Measurements from ENCODE around the gene CDC42SE2. TPM values are rescaled to one million over a fixed set of nuclear protein-coding genes. Genes with fewer than 3 reads are reported as not detected.

CDC42SE2 gene
- total RNA-seq, 6 experiments from 2014 or later = 10.3 to 19.8 (median 15.0) TPM

GRCh38 chr5:131431794-131432193 is 167.9 kb downstream of the CDC42SE2 start:
- H3K27me3 ChIP-seq = no peaks in the 10 kb centered on the region
- H3K9me3 ChIP-seq = no peaks in the 10 kb centered on the region
- H3K27ac ChIP-seq = no peak overlapping the region
- H3K4me3 ChIP-seq = no peak overlapping the region
- ATAC-seq (no peak), DNase-seq (no peak)
- intact Hi-C loops (cut with DNase I) = no loop called here
- TF ChIP-seq POLR2A (IDR thresholded peaks at IDR 0.05) = no peak
- no peak for TF ChIP-seq CTCF (IDR thresholded peaks at IDR 0.05)
- no peaks in the 10 kb centered on the region for H3K4me1 ChIP-seq
- 76% methylated on average over 2 of the region's 2 CpGs for WGBS (ENCODE audit: insufficient coverage, low coverage, low lambda C conversion rate, missing lambda C conversion rate)
- peaks cover 0 to 48% (median 10%) of the 10 kb centered on the region in 4 donors for H3K36me3 ChIP-seq

GRCh38 chr5:131433109-131433508 is 169.3 kb downstream of the CDC42SE2 start:
- no peaks in the 10 kb centered on the region for H3K4me1 ChIP-seq
- no peak for ATAC-seq
- H3K27ac ChIP-seq = no peak overlapping the region
- no peaks in the 10 kb centered on the region for H3K27me3 ChIP-seq
- peaks cover 0 to 48% (median 10%) of the 10 kb centered on the region in 4 donors for H3K36me3 ChIP-seq
- no peak for TF ChIP-seq CTCF (IDR thresholded peaks at IDR 0.05)
- TF ChIP-seq POLR2A (IDR thresholded peaks at IDR 0.05) = no peak
- no peaks in the 10 kb centered on the region for H3K9me3 ChIP-seq
- DNase-seq = no peak
- 100% methylated on average over 1 of the region's 1 CpG for WGBS (ENCODE audit: insufficient coverage, low coverage, low lambda C conversion rate, missing lambda C conversion rate)
- intact Hi-C loops (cut with DNase I) = no loop called here
- H3K4me3 ChIP-seq = no peak overlapping the region

GRCh38 chr5:131436081-131436480 is 172.2 kb downstream of the CDC42SE2 start:
- 92% methylated on average over 2 of the region's 2 CpGs for WGBS (ENCODE audit: insufficient coverage, low coverage, low lambda C conversion rate, missing lambda C conversion rate)
- no peaks in the 10 kb centered on the region for H3K27me3 ChIP-seq
- intact Hi-C loops (cut with DNase I) = no loop called here
- H3K9me3 ChIP-seq = no peaks in the 10 kb centered on the region
- ATAC-seq = no peak
- no peak overlapping the region for H3K4me3 ChIP-seq
- no peak for DNase-seq
- TF ChIP-seq CTCF (IDR thresholded peaks at IDR 0.05) (no peak), POLR2A (IDR thresholded peaks at IDR 0.05) (no peak)
- no peaks in the 10 kb centered on the region for H3K4me1 ChIP-seq
- no peak overlapping the region for H3K27ac ChIP-seq
- peaks cover 0 to 48% (median 4%) of the 10 kb centered on the region in 4 donors for H3K36me3 ChIP-seq

GRCh38 chr5:131441184-131441583 is 177.3 kb downstream of the CDC42SE2 start:
- peaks cover 0 to 36% (median 5%) of the 10 kb centered on the region in 4 donors for H3K36me3 ChIP-seq
- no peaks in the 10 kb centered on the region for H3K9me3 ChIP-seq
- no peak for DNase-seq
- H3K4me1 ChIP-seq = no peaks in the 10 kb centered on the region
- TF ChIP-seq POLR2A (IDR thresholded peaks at IDR 0.05) (no peak), CTCF (IDR thresholded peaks at IDR 0.05) (no peak)
- no peaks in the 10 kb centered on the region for H3K27me3 ChIP-seq
- H3K4me3 ChIP-seq = no peak overlapping the region
- H3K27ac ChIP-seq = no peak overlapping the region
- intact Hi-C loops (cut with DNase I) = no loop called here
- ATAC-seq = no peak
- WGBS (ENCODE audit: insufficient coverage, low coverage, low lambda C conversion rate, missing lambda C conversion rate) = 96% methylated on average over 2 of the region's 2 CpGs

Small RNAs within 50 kb of the gene (small RNA-seq; reads per million reads assigned to genes)
- gene AC004777.1 = 0 reads per million in 2 experiments
- gene RF02271 = 0 reads per million in 2 experiments

Other genes with a start within 250 kb of the CDC42SE2 start
- gene HINT1, start 98.8 kb upstream of the CDC42SE2 start, total RNA-seq = 100 to 1,000 TPM; 145 to 246 (median 196) TPM
- gene LYRM7, start 93.1 kb upstream of the CDC42SE2 start, total RNA-seq = 1 to 10 TPM; 4.4 to 9.5 (median 5.6) TPM

All from right lobe of liver (tissue), 6 donors.